ENCODE measurements around the gene SLC17A5.
A peak's percentile ranks its signal among the peaks of the same experiment; 100 is the strongest.
"Not testable (repeated sequence)": the region's sequence is repeated elsewhere in the genome, so short reads cannot be mapped to it uniquely, and the experiment has no call there.

The SLC17A5 gene

GRCh38 chr6:73665686-73666319, 12.0 kb upstream of the SLC17A5 start:
- FAIRE-seq: no peak

DNA sequence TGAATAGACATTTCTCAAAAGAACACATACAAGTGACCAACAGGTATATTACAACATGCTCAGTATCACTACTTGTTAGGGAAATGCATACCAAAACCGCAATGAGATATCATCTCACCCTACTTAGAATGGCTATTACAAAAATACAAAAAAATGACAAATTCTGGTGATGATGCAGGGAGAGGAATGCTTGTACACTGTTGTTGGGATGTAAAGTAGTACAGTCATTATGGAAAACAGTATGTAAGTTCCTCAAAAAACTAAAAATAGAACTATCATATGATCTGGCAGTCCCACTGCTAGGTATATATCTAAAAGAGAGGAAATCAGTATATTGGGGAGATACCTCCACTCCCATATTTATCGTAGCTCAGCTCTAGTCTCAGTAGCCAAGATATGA, 10.9 kb upstream of the SLC17A5 start:
- no peak for FAIRE-seq

- FAIRE-seq: no peak
Observed at GRCh38 chr6:73657201-73657600, 3.4 kb upstream of the SLC17A5 start.

- no peak for FAIRE-seq
Observed at GRCh38 chr6:73656531-73657145, 2.8 kb upstream of the SLC17A5 start.

DNA sequence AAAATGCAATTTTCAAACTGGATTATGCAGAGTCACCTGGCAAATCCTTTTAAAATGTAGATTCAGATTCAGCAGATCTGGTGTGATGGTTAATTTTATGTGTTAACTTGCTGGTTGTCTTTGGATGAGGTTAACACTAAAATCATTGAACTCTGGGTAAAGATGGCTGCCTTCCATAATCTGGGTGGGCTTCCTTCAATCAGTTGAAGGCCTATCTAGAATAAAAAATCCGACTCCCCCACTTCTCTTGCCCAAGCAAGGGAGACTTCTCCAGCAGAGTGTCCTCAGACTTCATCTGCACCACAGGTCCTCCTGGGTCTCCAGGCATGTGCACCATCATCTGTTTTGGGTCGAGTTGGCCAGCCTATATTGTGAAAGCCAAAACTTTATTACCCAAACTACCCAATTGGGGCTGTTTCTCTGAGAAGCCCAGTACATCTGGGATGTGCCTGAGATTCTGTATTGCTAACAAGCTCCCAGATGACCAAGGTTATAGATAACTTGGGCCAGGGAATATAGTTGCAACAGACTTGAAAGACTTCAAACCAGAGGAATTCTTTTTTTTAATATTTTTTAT, 1.6 kb upstream of the SLC17A5 start:
- no peak for FAIRE-seq

GRCh38 chr6:73652637-73653570, 888 bp downstream of the SLC17A5 start:
- FAIRE-seq: no peak

DNA sequence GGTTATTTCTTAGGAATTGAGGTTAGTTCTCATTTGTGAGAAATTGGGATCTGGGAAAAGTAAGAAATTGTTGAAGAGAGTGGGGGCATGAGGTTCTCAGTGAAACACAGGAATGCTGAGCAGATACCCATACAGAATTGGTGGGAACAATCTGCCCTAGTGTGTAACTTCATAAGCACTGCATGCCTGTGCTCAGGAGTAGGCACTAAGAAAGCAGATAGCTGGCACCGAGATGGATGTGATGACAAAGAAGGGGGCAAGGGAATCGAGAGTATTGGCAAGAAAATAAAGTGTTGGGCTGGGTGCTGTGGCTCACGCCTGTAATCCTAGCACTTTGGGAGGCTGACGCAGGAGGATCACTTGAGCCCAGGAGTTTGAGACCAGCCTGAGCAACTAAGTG, 4.0 kb downstream of the SLC17A5 start:
- no peak for FAIRE-seq

DNA sequence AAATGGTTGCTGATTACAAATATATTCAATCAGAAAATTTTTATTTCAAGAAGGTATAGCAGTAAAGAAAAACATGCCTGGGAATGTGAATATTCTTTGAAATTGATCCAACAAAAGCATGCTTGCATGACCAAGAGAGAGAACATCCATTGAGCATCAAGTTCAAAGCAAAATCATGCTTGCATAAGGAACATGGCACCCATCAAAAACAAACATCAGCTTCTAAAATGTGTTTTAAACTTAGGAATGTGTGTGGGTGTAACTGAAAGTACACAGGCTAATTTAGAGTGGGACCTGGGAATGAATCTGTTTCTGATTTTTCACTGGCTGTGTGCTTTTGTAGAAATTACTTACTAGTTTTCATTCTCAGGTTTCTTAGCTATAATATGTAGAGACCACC, 5.6 kb downstream of the SLC17A5 start:
- no peak for FAIRE-seq

- peak; percentile 85 for FAIRE-seq
Observed at GRCh38 chr6:73644941-73645591, 8.7 kb downstream of the SLC17A5 start.

- FAIRE-seq: no peak
Observed at GRCh38 chr6:73644030-73644429, 9.8 kb downstream of the SLC17A5 start.

DNA sequence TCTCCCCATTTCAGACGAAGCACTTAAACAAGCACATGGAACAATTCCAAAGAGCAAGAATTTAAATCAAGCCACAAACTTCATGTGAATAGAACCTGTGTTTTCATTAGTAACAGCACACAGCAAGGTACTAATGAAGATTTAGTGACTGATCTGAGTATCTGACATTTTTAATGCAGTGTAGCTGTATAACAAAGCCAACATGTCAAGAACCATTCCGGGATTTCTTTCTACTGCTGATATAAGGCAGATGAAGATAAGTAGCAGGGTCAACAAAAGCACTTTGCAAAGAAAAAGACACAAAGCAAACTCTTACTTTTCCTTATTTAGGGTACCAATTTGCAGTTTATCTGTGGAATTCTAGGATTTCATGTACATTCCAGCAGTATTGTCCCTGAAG, 11.3 kb downstream of the SLC17A5 start:
- no peak for FAIRE-seq

GRCh38 chr6:73640179-73640750, 13.5 kb downstream of the SLC17A5 start:
- no peak for FAIRE-seq

GRCh38 chr6:73639040-73639439, 14.8 kb downstream of the SLC17A5 start:
- FAIRE-seq: no peak

GRCh38 chr6:73637404-73637803, 16.4 kb downstream of the SLC17A5 start:
- no peak for FAIRE-seq

GRCh38 chr6:73636048-73636447, 17.7 kb downstream of the SLC17A5 start:
- FAIRE-seq: peak; percentile 73

DNA sequence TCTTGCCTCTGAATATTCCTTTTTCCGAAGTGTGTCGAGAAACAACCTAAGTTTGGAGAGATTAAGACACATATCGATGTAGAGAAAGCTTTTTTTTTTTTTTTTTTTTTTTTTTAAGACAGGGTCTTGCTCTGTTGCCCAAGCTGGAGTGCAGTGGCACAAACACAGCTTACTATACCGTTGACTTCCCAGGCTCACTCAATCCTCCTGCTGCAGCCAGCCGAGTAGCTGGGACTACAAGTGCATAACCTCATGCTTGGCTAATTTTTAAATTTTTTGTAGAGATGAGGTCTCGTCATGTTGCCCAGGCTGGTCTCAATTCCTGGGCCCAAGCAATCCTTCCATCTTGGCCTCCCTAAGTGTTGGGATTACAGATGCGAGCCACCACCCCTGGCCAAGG, 21.4 kb downstream of the SLC17A5 start:
- FAIRE-seq: no peak

DNA sequence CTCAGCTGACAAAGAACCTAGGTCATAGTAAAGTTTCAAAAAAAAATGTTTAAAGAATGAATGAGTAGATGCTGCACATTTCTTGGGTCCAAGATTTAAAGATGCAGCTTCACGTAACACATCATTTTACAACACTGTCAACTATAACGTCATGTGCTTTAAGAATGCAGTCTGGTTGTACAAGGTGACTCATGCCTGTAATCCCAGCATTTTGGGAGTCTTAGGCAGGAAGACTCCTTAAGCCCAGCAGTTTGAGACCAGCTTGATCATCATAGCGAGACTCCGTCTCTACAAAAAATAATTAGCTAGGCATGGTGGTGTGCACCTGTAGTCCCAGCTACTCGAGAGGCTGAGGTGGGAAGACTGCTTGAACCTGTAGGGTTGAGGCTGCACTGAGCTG, 21.9 kb downstream of the SLC17A5 start:
- no peak for FAIRE-seq

- no peak for FAIRE-seq
Observed at GRCh38 chr6:73630401-73630800, 23.4 kb downstream of the SLC17A5 start.

DNA sequence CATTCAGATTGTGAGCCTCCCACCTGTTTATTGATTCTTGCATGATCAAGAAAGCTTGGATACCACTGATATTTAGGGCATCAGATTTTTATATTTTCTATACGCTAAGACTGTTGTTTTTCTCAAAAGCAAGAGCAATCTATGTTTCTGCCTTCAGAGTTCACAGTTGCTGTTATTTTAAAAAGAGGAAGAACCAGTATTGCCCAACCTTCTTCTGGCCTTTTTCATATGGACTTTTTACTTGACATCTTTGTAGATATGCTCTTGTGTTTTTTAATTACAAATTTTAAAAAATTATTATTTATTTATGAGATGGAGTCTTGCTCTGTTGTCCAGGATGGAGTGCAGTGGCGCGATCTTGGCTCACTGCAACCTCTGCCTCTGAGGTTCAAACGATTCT, 28.9 kb downstream of the SLC17A5 start:
- FAIRE-seq: no peak

DNA sequence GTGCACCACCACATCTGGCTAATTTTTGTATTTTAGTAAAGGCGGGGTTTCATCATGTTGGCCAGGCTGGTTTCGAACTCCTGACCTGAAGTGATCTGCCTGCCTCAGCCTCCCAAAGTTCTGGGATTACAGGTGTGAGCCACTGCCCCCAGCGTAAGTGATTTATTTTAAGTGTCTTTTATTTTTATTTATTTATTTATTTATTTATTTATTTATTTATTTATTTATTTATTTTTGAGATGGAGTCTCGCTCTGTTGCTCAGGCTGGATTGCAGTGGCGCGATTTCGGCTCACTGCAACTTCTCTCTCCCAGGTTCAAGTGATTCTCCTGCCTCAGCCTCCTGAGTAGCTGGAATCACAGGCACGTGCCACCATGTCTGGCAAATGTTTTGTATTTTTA, 30.3 kb downstream of the SLC17A5 start:
- FAIRE-seq: not testable (repeated sequence)

DNA sequence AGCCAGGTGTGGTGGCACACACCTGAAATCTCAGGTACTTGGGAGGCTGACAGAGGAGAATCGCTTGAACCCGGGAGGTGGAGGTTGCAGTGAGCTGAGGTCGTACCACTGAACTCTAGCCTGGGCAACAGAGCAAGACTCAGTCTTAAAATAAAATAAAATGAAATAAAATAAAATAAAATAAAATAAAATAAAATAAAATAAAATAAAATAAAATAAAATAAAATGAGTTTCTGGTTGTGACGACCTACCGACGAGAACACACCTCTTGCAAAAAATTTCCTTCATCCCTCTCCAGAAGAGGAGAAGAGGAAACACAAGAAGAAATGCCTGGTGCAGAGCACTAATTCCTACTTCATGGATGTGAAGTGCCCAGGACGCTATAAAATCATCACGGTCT, 35.7 kb downstream of the SLC17A5 start:
- not testable (repeated sequence) for FAIRE-seq

GRCh38 chr6:73614802-73615201, 39.0 kb downstream of the SLC17A5 start:
- no peak for FAIRE-seq

Data from islet of Langerhans (tissue), 1 donor.